Caki2 (cell line): ENCODE measurements around the gene ZMYND10. TPM values are rescaled to one million over a fixed set of nuclear protein-coding genes. Genes with fewer than 3 reads are reported as not detected.

ENCODE experiments used
- DNase-seq: peaks from one replicate; pipeline ENCODE4 v3.0.0-alpha.2; 2015; ENCODE audit warnings: low read depth
- in situ Hi-C: cut with HindIII; loops from 2 replicates; pipeline ENCODE4 v1.10.0; 2016; ENCODE audit warnings: low sequenced_read_pairs, low pct_unique_long_range_greater_than_20kb, mixed read lengths
- total RNA-seq: library from RNA; depleted of rRNA; stranded (reverse); fragments of >200 nt; shearing (Covaris generic); gene quantifications from 2 replicates; pipeline ENCODE4 v1.2.3, GENCODE V29; 2014; ENCODE audit warnings: low replicate concordance

ZMYND10 gene
- total RNA-seq, 1 experiment from 2014 or later: 3.3 TPM

- in situ Hi-C loops: no loop called here
- DNase-seq: no peak
Measured at GRCh38 chr3:50353245-50354004, 7.9 kb upstream of the ZMYND10 start.

GRCh38 chr3:50352781-50353180, 7.2 kb upstream of the ZMYND10 start:
- in situ Hi-C loops: no loop called here
- DNase-seq: peak; percentile 77

- DNase-seq: peak; percentile 7
- in situ Hi-C loops: no loop called here
Measured at GRCh38 chr3:50351323-50351697, 5.8 kb upstream of the ZMYND10 start.

- DNase-seq: peak; percentile 91
- in situ Hi-C loops: no loop called here
Measured at GRCh38 chr3:50350527-50351322, 5.2 kb upstream of the ZMYND10 start, which contains the start of the genes CYB561D2 and NPRL2. TSS of gene CYB561D2 (plus strand) at chr3:50350862. CDS start at chr3:50351434, 572 bp downstream. TSS of gene NPRL2 (minus strand) at chr3:50350775. CDS start at chr3:50350652, 123 bp downstream.

- in situ Hi-C loops: no loop called here
- no peak for DNase-seq
Measured at GRCh38 chr3:50350213-50350526, 4.6 kb upstream of the ZMYND10 start.

- peak; percentile 76 for DNase-seq
- in situ Hi-C loops: no loop called here
Measured at GRCh38 chr3:50347187-50347813, 1.8 kb upstream of the ZMYND10 start.

GRCh38 chr3:50345008-50345407, 524 bp downstream of the ZMYND10 start:
- in situ Hi-C loops: no loop called here
- DNase-seq: no peak

- DNase-seq: no peak
- in situ Hi-C loops: no loop called here
Measured at GRCh38 chr3:50342813-50343633, 2.5 kb downstream of the ZMYND10 start.

- no peak for DNase-seq
- in situ Hi-C loops: no loop called here
Measured at GRCh38 chr3:50341996-50342650, 3.4 kb downstream of the ZMYND10 start.

GRCh38 chr3:50341537-50341936, 4.0 kb downstream of the ZMYND10 start:
- in situ Hi-C loops: no loop called here
- DNase-seq: no peak

GRCh38 chr3:50340448-50341329, 4.8 kb downstream of the ZMYND10 start, which contains the start of gene RASSF1:
TSS of gene RASSF1 (minus strand) at chr3:50340836. CDS start at chr3:50340805, 31 bp downstream.
- DNase-seq: no peak
- in situ Hi-C loops: no loop called here

GRCh38 chr3:50340147-50340447, 5.4 kb downstream of the ZMYND10 start:
- DNase-seq: no peak
- in situ Hi-C loops: no loop called here

GRCh38 chr3:50339485-50340146, 5.9 kb downstream of the ZMYND10 start:
- no peak for DNase-seq
- in situ Hi-C loops: no loop called here

- in situ Hi-C loops: no loop called here
- no peak for DNase-seq
Measured at GRCh38 chr3:50338965-50339364, 6.6 kb downstream of the ZMYND10 start.

GRCh38 chr3:50337175-50337861, 8.2 kb downstream of the ZMYND10 start:
- peak; percentile 96 for DNase-seq
- in situ Hi-C loops: no loop called here
